WTC11 (cell line): ENCODE results near the gene NEUROG1. TPM values are rescaled to one million over a fixed set of nuclear protein-coding genes. Genes with fewer than 3 reads are reported as not detected.
A peak's percentile ranks its signal among the peaks of the same experiment; 100 is the strongest.

Experiments used
- ATAC-seq: fragments of 200-7000 bp; cut with Tn5 transposase; 2 replicates; pipeline ENCODE4 v1.10.0; 2021; ENCODE audit warnings: mild to moderate bottlenecking, moderate library complexity
- CTCF ChIA-PET: fragments of 300-600 bp; sonication (Branson Sonifier 250); formaldehyde crosslinking; loops from one replicate; lab custom pipeline; 2021; ENCODE audit warnings: antibody characterized with exemption; lab: Charles Lee
- POLR2A ChIA-PET: fragments of 350-600 bp; sonication (Branson Sonifier 250); formaldehyde crosslinking; loops from one replicate; lab custom pipeline; 2021; ENCODE audit warnings: antibody characterized with exemption; lab: Charles Lee
- DNase-seq: peaks from one replicate; pipeline ENCODE4 v3.0.0; 2021; ENCODE audit warnings: low spot score
- H3K27ac Mint-ChIP-seq: 2 replicates; pipeline ENCODE4 v1.8.0; 2021; ENCODE audit warnings: mixed read lengths
- H3K27me3 Mint-ChIP-seq: 2 replicates; pipeline ENCODE4 v1.8.0; 2021; ENCODE audit warnings: low read depth, mild to moderate bottlenecking, moderate library complexity, mixed read lengths
- H3K36me3 Mint-ChIP-seq: 2 replicates; pipeline ENCODE4 v1.8.0; 2021; ENCODE audit warnings: mixed read lengths
- H3K4me1 Mint-ChIP-seq: 2 replicates; pipeline ENCODE4 v1.8.0; 2022; ENCODE audit warnings: mixed read lengths
- H3K4me3 Mint-ChIP-seq: 2 replicates; pipeline ENCODE4 v1.8.0; 2021; ENCODE audit warnings: mild to moderate bottlenecking, moderate library complexity, mixed read lengths
- H3K9me3 Mint-ChIP-seq: 2 replicates; pipeline ENCODE4 v1.8.0; 2021; ENCODE audit warnings: mixed read lengths
- IRF1 ChIP-seq: sonication (generic); formaldehyde crosslinking; IDR thresholded peaks from 2 replicates; pipeline ENCODE4 v1.8.0; 2023; ENCODE audit warnings: missing genetic modification reagents
- TEAD1 ChIP-seq: sonication (generic); formaldehyde crosslinking; IDR thresholded peaks from 2 replicates; pipeline ENCODE4 v1.8.0; 2022; ENCODE audit warnings: mild to moderate bottlenecking, missing genetic modification reagents
- total RNA-seq: library from RNA; stranded (reverse); gene quantifications from 3 replicates; pipeline ENCODE4 v1.2.3, GENCODE V29; 2021
- TF ChIP-seq, protein P1 (sequence below): sonication (generic); formaldehyde crosslinking; IDR thresholded peaks from 2 replicates; pipeline ENCODE4 v1.8.0; 2023; ENCODE audit warnings: missing genetic modification reagents, mild to moderate bottlenecking, borderline replicate concordance
- TF ChIP-seq, protein P2 (sequence below): sonication (generic); formaldehyde crosslinking; IDR thresholded peaks from 2 replicates; pipeline ENCODE4 v1.8.1; 2023; ENCODE audit warnings: mild to moderate bottlenecking, missing genetic modification reagents, moderate library complexity
- TF ChIP-seq, protein P3 (sequence below): sonication (generic); formaldehyde crosslinking; IDR thresholded peaks from 2 replicates; pipeline ENCODE4 v1.8.0; 2023; ENCODE audit warnings: mild to moderate bottlenecking, missing genetic modification reagents
- TF ChIP-seq, protein P4 (sequence below): sonication (generic); formaldehyde crosslinking; IDR thresholded peaks from 2 replicates; pipeline ENCODE4 v1.8.0; 2022; ENCODE audit warnings: mild to moderate bottlenecking, missing genetic modification reagents
- TF ChIP-seq, protein P5 (sequence below): sonication (generic); formaldehyde crosslinking; IDR thresholded peaks from 2 replicates; pipeline ENCODE4 v1.8.0; 2022; ENCODE audit warnings: mild to moderate bottlenecking, missing genetic modification reagents

Gene NEUROG1
- total RNA-seq, 1 experiment from 2014 or later = 0.13 TPM

- H3K36me3 Mint-ChIP-seq = no peaks in the 10 kb centered on the region
- TF ChIP-seq, protein P1, sequence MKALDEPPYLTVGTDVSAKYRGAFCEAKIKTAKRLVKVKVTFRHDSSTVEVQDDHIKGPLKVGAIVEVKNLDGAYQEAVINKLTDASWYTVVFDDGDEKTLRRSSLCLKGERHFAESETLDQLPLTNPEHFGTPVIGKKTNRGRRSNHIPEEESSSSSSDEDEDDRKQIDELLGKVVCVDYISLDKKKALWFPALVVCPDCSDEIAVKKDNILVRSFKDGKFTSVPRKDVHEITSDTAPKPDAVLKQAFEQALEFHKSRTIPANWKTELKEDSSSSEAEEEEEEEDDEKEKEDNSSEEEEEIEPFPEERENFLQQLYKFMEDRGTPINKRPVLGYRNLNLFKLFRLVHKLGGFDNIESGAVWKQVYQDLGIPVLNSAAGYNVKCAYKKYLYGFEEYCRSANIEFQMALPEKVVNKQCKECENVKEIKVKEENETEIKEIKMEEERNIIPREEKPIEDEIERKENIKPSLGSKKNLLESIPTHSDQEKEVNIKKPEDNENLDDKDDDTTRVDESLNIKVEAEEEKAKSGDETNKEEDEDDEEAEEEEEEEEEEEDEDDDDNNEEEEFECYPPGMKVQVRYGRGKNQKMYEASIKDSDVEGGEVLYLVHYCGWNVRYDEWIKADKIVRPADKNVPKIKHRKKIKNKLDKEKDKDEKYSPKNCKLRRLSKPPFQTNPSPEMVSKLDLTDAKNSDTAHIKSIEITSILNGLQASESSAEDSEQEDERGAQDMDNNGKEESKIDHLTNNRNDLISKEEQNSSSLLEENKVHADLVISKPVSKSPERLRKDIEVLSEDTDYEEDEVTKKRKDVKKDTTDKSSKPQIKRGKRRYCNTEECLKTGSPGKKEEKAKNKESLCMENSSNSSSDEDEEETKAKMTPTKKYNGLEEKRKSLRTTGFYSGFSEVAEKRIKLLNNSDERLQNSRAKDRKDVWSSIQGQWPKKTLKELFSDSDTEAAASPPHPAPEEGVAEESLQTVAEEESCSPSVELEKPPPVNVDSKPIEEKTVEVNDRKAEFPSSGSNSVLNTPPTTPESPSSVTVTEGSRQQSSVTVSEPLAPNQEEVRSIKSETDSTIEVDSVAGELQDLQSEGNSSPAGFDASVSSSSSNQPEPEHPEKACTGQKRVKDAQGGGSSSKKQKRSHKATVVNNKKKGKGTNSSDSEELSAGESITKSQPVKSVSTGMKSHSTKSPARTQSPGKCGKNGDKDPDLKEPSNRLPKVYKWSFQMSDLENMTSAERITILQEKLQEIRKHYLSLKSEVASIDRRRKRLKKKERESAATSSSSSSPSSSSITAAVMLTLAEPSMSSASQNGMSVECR (CRISPR knock-in tag) = 0 out of 2 replicates have a peak, but pooled peaks have one; percentile 48
- no peak for TF ChIP-seq IRF1
- TF ChIP-seq, protein P2, sequence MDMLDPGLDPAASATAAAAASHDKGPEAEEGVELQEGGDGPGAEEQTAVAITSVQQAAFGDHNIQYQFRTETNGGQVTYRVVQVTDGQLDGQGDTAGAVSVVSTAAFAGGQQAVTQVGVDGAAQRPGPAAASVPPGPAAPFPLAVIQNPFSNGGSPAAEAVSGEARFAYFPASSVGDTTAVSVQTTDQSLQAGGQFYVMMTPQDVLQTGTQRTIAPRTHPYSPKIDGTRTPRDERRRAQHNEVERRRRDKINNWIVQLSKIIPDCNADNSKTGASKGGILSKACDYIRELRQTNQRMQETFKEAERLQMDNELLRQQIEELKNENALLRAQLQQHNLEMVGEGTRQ (CRISPR knock-in tag) = peak; percentile 34
- TF ChIP-seq, protein P3, sequence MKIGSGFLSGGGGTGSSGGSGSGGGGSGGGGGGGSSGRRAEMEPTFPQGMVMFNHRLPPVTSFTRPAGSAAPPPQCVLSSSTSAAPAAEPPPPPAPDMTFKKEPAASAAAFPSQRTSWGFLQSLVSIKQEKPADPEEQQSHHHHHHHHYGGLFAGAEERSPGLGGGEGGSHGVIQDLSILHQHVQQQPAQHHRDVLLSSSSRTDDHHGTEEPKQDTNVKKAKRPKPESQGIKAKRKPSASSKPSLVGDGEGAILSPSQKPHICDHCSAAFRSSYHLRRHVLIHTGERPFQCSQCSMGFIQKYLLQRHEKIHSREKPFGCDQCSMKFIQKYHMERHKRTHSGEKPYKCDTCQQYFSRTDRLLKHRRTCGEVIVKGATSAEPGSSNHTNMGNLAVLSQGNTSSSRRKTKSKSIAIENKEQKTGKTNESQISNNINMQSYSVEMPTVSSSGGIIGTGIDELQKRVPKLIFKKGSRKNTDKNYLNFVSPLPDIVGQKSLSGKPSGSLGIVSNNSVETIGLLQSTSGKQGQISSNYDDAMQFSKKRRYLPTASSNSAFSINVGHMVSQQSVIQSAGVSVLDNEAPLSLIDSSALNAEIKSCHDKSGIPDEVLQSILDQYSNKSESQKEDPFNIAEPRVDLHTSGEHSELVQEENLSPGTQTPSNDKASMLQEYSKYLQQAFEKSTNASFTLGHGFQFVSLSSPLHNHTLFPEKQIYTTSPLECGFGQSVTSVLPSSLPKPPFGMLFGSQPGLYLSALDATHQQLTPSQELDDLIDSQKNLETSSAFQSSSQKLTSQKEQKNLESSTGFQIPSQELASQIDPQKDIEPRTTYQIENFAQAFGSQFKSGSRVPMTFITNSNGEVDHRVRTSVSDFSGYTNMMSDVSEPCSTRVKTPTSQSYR (CRISPR knock-in tag) = no peak
- TF ChIP-seq, protein P4, sequence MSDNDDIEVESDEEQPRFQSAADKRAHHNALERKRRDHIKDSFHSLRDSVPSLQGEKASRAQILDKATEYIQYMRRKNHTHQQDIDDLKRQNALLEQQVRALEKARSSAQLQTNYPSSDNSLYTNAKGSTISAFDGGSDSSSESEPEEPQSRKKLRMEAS = peak; percentile 62; the same call in 1 of the 2 replicates
- TF ChIP-seq, protein P5, sequence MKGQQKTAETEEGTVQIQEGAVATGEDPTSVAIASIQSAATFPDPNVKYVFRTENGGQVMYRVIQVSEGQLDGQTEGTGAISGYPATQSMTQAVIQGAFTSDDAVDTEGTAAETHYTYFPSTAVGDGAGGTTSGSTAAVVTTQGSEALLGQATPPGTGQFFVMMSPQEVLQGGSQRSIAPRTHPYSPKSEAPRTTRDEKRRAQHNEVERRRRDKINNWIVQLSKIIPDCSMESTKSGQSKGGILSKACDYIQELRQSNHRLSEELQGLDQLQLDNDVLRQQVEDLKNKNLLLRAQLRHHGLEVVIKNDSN (CRISPR knock-in tag) = peak; percentile 12; the same call in 1 of the 2 replicates
- H3K4me1 Mint-ChIP-seq = peaks cover 41% of the 10 kb centered on the region
- peak; percentile 6 for ATAC-seq
- H3K27me3 Mint-ChIP-seq = no peaks in the 10 kb centered on the region; the same call in 1 of the 2 replicates
- DNase-seq = peak; percentile 38
- H3K4me3 Mint-ChIP-seq = peak overlapping the region; percentile 81
- ChIA-PET POLR2A (interaction anchor here (0.6 kb wide), 1 partner anchor 345 kb away, joined by 8 read pairs; no protein-coding TSS in a partner anchor), CTCF (interaction anchor here (0.7 to 5.8 kb wide), 14 partner anchors 12 to 344 kb away, joined by 3 to 50 read pairs (median 8); no protein-coding TSS in a partner anchor)
- no peaks in the 10 kb centered on the region for H3K9me3 Mint-ChIP-seq
- no peak overlapping the region for H3K27ac Mint-ChIP-seq
These were observed 45.3 kb downstream of the NEUROG1 start for GRCh38 chr5:135490245-135491037.

- POLR2A ChIA-PET = interaction anchor here (0.6 kb wide), 1 partner anchor 345 kb away, joined by 8 read pairs; no protein-coding TSS in a partner anchor
- Mint-ChIP-seq H3K4me1 (peaks cover 48% of the 10 kb centered on the region), H3K36me3 (no peaks in the 10 kb centered on the region)
- TF ChIP-seq, protein P5 (CRISPR knock-in tag) = no peak
- 0 out of 2 replicates have a peak, but pooled peaks have one; percentile 7 for TF ChIP-seq TEAD1
- TF ChIP-seq, all 79 proteins: peak for 1
- H3K27ac Mint-ChIP-seq = no peak overlapping the region
- H3K9me3 Mint-ChIP-seq = no peaks in the 10 kb centered on the region
- CTCF ChIA-PET = interaction anchor here (0.7 to 5.8 kb wide), 11 partner anchors 23 to 345 kb away, joined by 3 to 50 read pairs (median 8); no protein-coding TSS in a partner anchor
- H3K27me3 Mint-ChIP-seq = no peaks in the 10 kb centered on the region; the same call in 1 of the 2 replicates
- H3K4me3 Mint-ChIP-seq = peak overlapping the region; percentile 81
- peak; percentile 13 for ATAC-seq
- peak; percentile 49 for DNase-seq
These were observed 46.1 kb downstream of the NEUROG1 start for GRCh38 chr5:135489466-135490244.
